ENCODE measurements around the gene KRTAP5-5.

KRTAP5-5 gene

GRCh38 chr11:1624621-1625020, 5.0 kb upstream of the KRTAP5-5 start:
- DNase-seq (ENCODE audit: low read depth in 1 of 2, low spot score in 1 of 2): no peak
- in situ Hi-C loops (cut with HindIII; ENCODE audit: low pct_unique_long_range_greater_than_20kb, low sequenced_read_pairs): no loop called here
- no peak for TF ChIP-seq JUND (IDR thresholded peaks at IDR 0.05; ENCODE audit: low read depth)

- in situ Hi-C loops (cut with HindIII; ENCODE audit: low pct_unique_long_range_greater_than_20kb, low sequenced_read_pairs): no loop called here
- no peak for DNase-seq (ENCODE audit: low read depth in 1 of 2, low spot score in 1 of 2)
- no peak for TF ChIP-seq JUND (IDR thresholded peaks at IDR 0.05; ENCODE audit: low read depth)
These were observed 4.0 kb upstream of the KRTAP5-5 start for GRCh38 chr11:1625541-1625940.

GRCh38 chr11:1628506-1629325, 859 bp upstream of the KRTAP5-5 start:
- DNase-seq (ENCODE audit: low read depth in 1 of 2, low spot score in 1 of 2): peak; percentile 37 to 76
- in situ Hi-C loops (cut with HindIII; ENCODE audit: low pct_unique_long_range_greater_than_20kb, low sequenced_read_pairs): no loop called here
- TF ChIP-seq JUND (IDR thresholded peaks at IDR 0.05; ENCODE audit: low read depth): no peak

GRCh38 chr11:1630271-1630670, 696 bp downstream of the KRTAP5-5 start:
- DNase-seq (ENCODE audit: low read depth in 1 of 2, low spot score in 1 of 2): no peak
- no peak for TF ChIP-seq JUND (IDR thresholded peaks at IDR 0.05; ENCODE audit: low read depth)
- in situ Hi-C loops (cut with HindIII; ENCODE audit: low pct_unique_long_range_greater_than_20kb, low sequenced_read_pairs): no loop called here

GRCh38 chr11:1631066-1631568, 1.5 kb downstream of the KRTAP5-5 start:
- no peak for TF ChIP-seq JUND (IDR thresholded peaks at IDR 0.05; ENCODE audit: low read depth)
- no peak for DNase-seq (ENCODE audit: low read depth in 1 of 2, low spot score in 1 of 2)
- in situ Hi-C loops (cut with HindIII; ENCODE audit: low pct_unique_long_range_greater_than_20kb, low sequenced_read_pairs): no loop called here

- in situ Hi-C loops (cut with HindIII; ENCODE audit: low pct_unique_long_range_greater_than_20kb, low sequenced_read_pairs): no loop called here
- DNase-seq (ENCODE audit: low read depth in 1 of 2, low spot score in 1 of 2): no peak
- TF ChIP-seq JUND (IDR thresholded peaks at IDR 0.05; ENCODE audit: low read depth): no peak
These were observed 2.6 kb downstream of the KRTAP5-5 start for GRCh38 chr11:1632053-1632714.

- no peak for DNase-seq (ENCODE audit: low read depth in 1 of 2, low spot score in 1 of 2)
- TF ChIP-seq JUND (IDR thresholded peaks at IDR 0.05; ENCODE audit: low read depth): no peak
- in situ Hi-C loops (cut with HindIII; ENCODE audit: low pct_unique_long_range_greater_than_20kb, low sequenced_read_pairs): no loop called here
These were observed 4.3 kb downstream of the KRTAP5-5 start for GRCh38 chr11:1633864-1634263.

GRCh38 chr11:1636291-1636950, 6.8 kb downstream of the KRTAP5-5 start:
- in situ Hi-C loops (cut with HindIII; ENCODE audit: low pct_unique_long_range_greater_than_20kb, low sequenced_read_pairs): no loop called here

GRCh38 chr11:1637628-1638027, 8.1 kb downstream of the KRTAP5-5 start:
- no peak for DNase-seq (ENCODE audit: low read depth in 1 of 2, low spot score in 1 of 2)
- no peak for TF ChIP-seq JUND (IDR thresholded peaks at IDR 0.05; ENCODE audit: low read depth)
- in situ Hi-C loops (cut with HindIII; ENCODE audit: low pct_unique_long_range_greater_than_20kb, low sequenced_read_pairs): no loop called here

More at GRCh38 chr11:1636291-1636950, 6.8 kb downstream of the KRTAP5-5 start:
- no peak for DNase-seq (ENCODE audit: low read depth in 1 of 2, low spot score in 1 of 2)
- TF ChIP-seq JUND (IDR thresholded peaks at IDR 0.05; ENCODE audit: low read depth): no peak

- no peak for DNase-seq (ENCODE audit: low read depth in 1 of 2, low spot score in 1 of 2)
- TF ChIP-seq JUND (IDR thresholded peaks at IDR 0.05; ENCODE audit: low read depth): no peak
- in situ Hi-C loops (cut with HindIII; ENCODE audit: low pct_unique_long_range_greater_than_20kb, low sequenced_read_pairs): no loop called here
These were observed 8.8 kb downstream of the KRTAP5-5 start for GRCh38 chr11:1638344-1638743.

- no peak for TF ChIP-seq JUND (IDR thresholded peaks at IDR 0.05; ENCODE audit: low read depth)
- in situ Hi-C loops (cut with HindIII; ENCODE audit: low pct_unique_long_range_greater_than_20kb, low sequenced_read_pairs): no loop called here
- no peak for DNase-seq (ENCODE audit: low read depth in 1 of 2, low spot score in 1 of 2)
These were observed 9.6 kb downstream of the KRTAP5-5 start for GRCh38 chr11:1639102-1639620.

GRCh38 chr11:1639666-1640065, 10.1 kb downstream of the KRTAP5-5 start:
- TF ChIP-seq JUND (IDR thresholded peaks at IDR 0.05; ENCODE audit: low read depth): no peak
- no peak for DNase-seq (ENCODE audit: low read depth in 1 of 2, low spot score in 1 of 2)
- in situ Hi-C loops (cut with HindIII; ENCODE audit: low pct_unique_long_range_greater_than_20kb, low sequenced_read_pairs): no loop called here
